ENCODE data around the gene PICK1.

The PICK1 gene

GRCh38 chr22:38081636-38081940 is 24.4 kb downstream of the PICK1 start:
- ATAC-seq (ENCODE audit: low read depth), result peak; percentile 10
- DNase-seq (ENCODE audit: low spot score in 2 of 2), result peak in 1 of 2 donors; percentile 23
- no peak overlapping the region for H3K27ac Mint-ChIP-seq
- peaks cover 2% of the 10 kb centered on the region for H3K36me3 Mint-ChIP-seq
- peak overlapping the region; percentile 43 for H3K4me3 Mint-ChIP-seq
- no peaks in the 10 kb centered on the region for H3K9me3 Mint-ChIP-seq
- H3K4me1 Mint-ChIP-seq, result peaks cover 3% of the 10 kb centered on the region
- peaks cover 10% of the 10 kb centered on the region for H3K27me3 Mint-ChIP-seq

GRCh38 chr22:38081941-38082828 is 25.0 kb downstream of the PICK1 start:
- H3K4me3 Mint-ChIP-seq, result peak overlapping the region; percentile 43
- peaks cover 2% of the 10 kb centered on the region for H3K36me3 Mint-ChIP-seq
- DNase-seq (ENCODE audit: low spot score in 2 of 2), result no peak
- peaks cover 3% of the 10 kb centered on the region for H3K4me1 Mint-ChIP-seq
- H3K27me3 Mint-ChIP-seq, result peaks cover 10% of the 10 kb centered on the region
- H3K9me3 Mint-ChIP-seq, result no peaks in the 10 kb centered on the region
- no peak overlapping the region for H3K27ac Mint-ChIP-seq
- ATAC-seq (ENCODE audit: low read depth), result peak; percentile 60

GRCh38 chr22:38082986-38083710 is 25.9 kb downstream of the PICK1 start:
- Mint-ChIP-seq H3K27ac (no peak overlapping the region), H3K4me1 (peaks cover 5% of the 10 kb centered on the region), H3K4me3 (no peak overlapping the region), H3K9me3 (no peaks in the 10 kb centered on the region), H3K27me3 (peaks cover 20% of the 10 kb centered on the region), H3K36me3 (peaks cover 7% of the 10 kb centered on the region)
- no peak for ATAC-seq (ENCODE audit: low read depth)
- no peak for DNase-seq (ENCODE audit: low spot score in 2 of 2)

GRCh38 chr22:38083931-38084631 is 26.9 kb downstream of the PICK1 start, which contains the start of gene SLC16A8:
TSS of gene SLC16A8 (minus strand) at chr22:38084184. CDS start at chr22:38082873, 1,311 bp downstream.
- H3K4me1 Mint-ChIP-seq, result peaks cover 5% of the 10 kb centered on the region
- peaks cover 8% of the 10 kb centered on the region for H3K36me3 Mint-ChIP-seq
- no peak for DNase-seq (ENCODE audit: low spot score in 2 of 2)
- no peak for ATAC-seq (ENCODE audit: low read depth)
- peaks cover 20% of the 10 kb centered on the region for H3K27me3 Mint-ChIP-seq
- no peak within 1 kb of the TSS for H3K4me3 Mint-ChIP-seq
- H3K9me3 Mint-ChIP-seq, result no peaks in the 10 kb centered on the region
- no peak within 1 kb of the TSS for H3K27ac Mint-ChIP-seq

GRCh38 chr22:38085056-38085455 is 27.9 kb downstream of the PICK1 start:
- DNase-seq (ENCODE audit: low spot score in 2 of 2), result no peak
- Mint-ChIP-seq H3K27ac (no peak overlapping the region), H3K4me3 (no peak overlapping the region), H3K9me3 (no peaks in the 10 kb centered on the region), H3K4me1 (peaks cover 5% of the 10 kb centered on the region), H3K27me3 (peaks cover 16% of the 10 kb centered on the region), H3K36me3 (peaks cover 8% of the 10 kb centered on the region)
- ATAC-seq (ENCODE audit: low read depth), result no peak

GRCh38 chr22:38085501-38085900 is 28.3 kb downstream of the PICK1 start:
- no peak overlapping the region for H3K4me3 Mint-ChIP-seq
- H3K27ac Mint-ChIP-seq, result no peak overlapping the region
- ATAC-seq (ENCODE audit: low read depth) (no peak), DNase-seq (ENCODE audit: low spot score in 2 of 2) (no peak)
- H3K4me1 Mint-ChIP-seq, result peaks cover 5% of the 10 kb centered on the region
- no peaks in the 10 kb centered on the region for H3K9me3 Mint-ChIP-seq
- H3K36me3 Mint-ChIP-seq, result peaks cover 8% of the 10 kb centered on the region
- H3K27me3 Mint-ChIP-seq, result peaks cover 14% of the 10 kb centered on the region

- Mint-ChIP-seq H3K9me3 (no peaks in the 10 kb centered on the region), H3K36me3 (peaks cover 8% of the 10 kb centered on the region), H3K27me3 (peaks cover 14% of the 10 kb centered on the region), H3K27ac (no peak overlapping the region), H3K4me3 (no peak overlapping the region), H3K4me1 (peaks cover 5% of the 10 kb centered on the region)
- DNase-seq (ENCODE audit: low spot score in 2 of 2) (no peak), ATAC-seq (ENCODE audit: low read depth) (no peak)
Measured at GRCh38 chr22:38086001-38086845, 29.0 kb downstream of the PICK1 start.

- Mint-ChIP-seq H3K9me3 (no peaks in the 10 kb centered on the region), H3K4me3 (no peak overlapping the region), H3K27ac (no peak overlapping the region), H3K4me1 (peaks cover 2% of the 10 kb centered on the region), H3K27me3 (peaks cover 14% of the 10 kb centered on the region), H3K36me3 (peaks cover 10% of the 10 kb centered on the region)
- no peak for DNase-seq (ENCODE audit: low spot score in 2 of 2)
- ATAC-seq (ENCODE audit: low read depth), result no peak
Measured at GRCh38 chr22:38086942-38087341, 29.7 kb downstream of the PICK1 start.

- DNase-seq (ENCODE audit: low spot score in 2 of 2), result no peak
- peaks cover 10% of the 10 kb centered on the region for H3K36me3 Mint-ChIP-seq
- H3K4me1 Mint-ChIP-seq, result peaks cover 2% of the 10 kb centered on the region
- no peak for ATAC-seq (ENCODE audit: low read depth)
- H3K9me3 Mint-ChIP-seq, result no peaks in the 10 kb centered on the region
- peaks cover 14% of the 10 kb centered on the region for H3K27me3 Mint-ChIP-seq
- no peak overlapping the region for H3K27ac Mint-ChIP-seq
- no peak overlapping the region for H3K4me3 Mint-ChIP-seq
Measured at GRCh38 chr22:38087855-38088254, 30.7 kb downstream of the PICK1 start.

GRCh38 chr22:38088629-38089473 is 31.6 kb downstream of the PICK1 start:
- H3K4me1 Mint-ChIP-seq, result peaks cover 2% of the 10 kb centered on the region
- peaks cover 14% of the 10 kb centered on the region for H3K27me3 Mint-ChIP-seq
- no peak overlapping the region for H3K4me3 Mint-ChIP-seq
- H3K36me3 Mint-ChIP-seq, result peaks cover 12% of the 10 kb centered on the region
- DNase-seq (ENCODE audit: low spot score in 2 of 2), result no peak
- no peaks in the 10 kb centered on the region for H3K9me3 Mint-ChIP-seq
- no peak overlapping the region for H3K27ac Mint-ChIP-seq
- no peak for ATAC-seq (ENCODE audit: low read depth)

- H3K4me3 Mint-ChIP-seq, result no peak overlapping the region
- peaks cover 15% of the 10 kb centered on the region for H3K36me3 Mint-ChIP-seq
- H3K27me3 Mint-ChIP-seq, result peaks cover 13% of the 10 kb centered on the region
- ATAC-seq (ENCODE audit: low read depth), result no peak
- H3K9me3 Mint-ChIP-seq, result no peaks in the 10 kb centered on the region
- no peak for DNase-seq (ENCODE audit: low spot score in 2 of 2)
- H3K4me1 Mint-ChIP-seq, result peaks cover 2% of the 10 kb centered on the region
- no peak overlapping the region for H3K27ac Mint-ChIP-seq
Measured at GRCh38 chr22:38089474-38089851, 32.3 kb downstream of the PICK1 start.

GRCh38 chr22:38097058-38097457 is 39.9 kb downstream of the PICK1 start:
- no peak overlapping the region for H3K27ac Mint-ChIP-seq
- no peaks in the 10 kb centered on the region for H3K4me1 Mint-ChIP-seq
- H3K36me3 Mint-ChIP-seq, result peaks cover 10% of the 10 kb centered on the region
- ATAC-seq (ENCODE audit: low read depth) (no peak), DNase-seq (ENCODE audit: low spot score in 2 of 2) (no peak)
- H3K9me3 Mint-ChIP-seq, result no peaks in the 10 kb centered on the region
- H3K4me3 Mint-ChIP-seq, result no peak overlapping the region
- H3K27me3 Mint-ChIP-seq, result no peaks in the 10 kb centered on the region
